ENCODE measurements around the gene CLEC16A.
A peak's percentile ranks its signal among the peaks of the same experiment; 100 is the strongest.
"Not testable (repeated sequence)": the region's sequence is repeated elsewhere in the genome, so short reads cannot be mapped to it uniquely, and the experiment has no call there.

The CLEC16A gene

GRCh38 chr16:10938321-10938720, 6.0 kb upstream of the CLEC16A start:
- TF ChIP-seq CTCF (IDR thresholded peaks at IDR 0.05; ENCODE audit: insufficient read depth, missing control alignments): no peak
- no peak for DNase-seq (ENCODE audit: insufficient read length, low spot score)
- no peak for FAIRE-seq

GRCh38 chr16:10938796-10939648, 5.3 kb upstream of the CLEC16A start:
- no peak for TF ChIP-seq CTCF (IDR thresholded peaks at IDR 0.05; ENCODE audit: insufficient read depth, missing control alignments)
- DNase-seq (ENCODE audit: insufficient read length, low spot score): no peak
- FAIRE-seq: no peak

GRCh38 chr16:10939649-10940234, 4.6 kb upstream of the CLEC16A start:
- DNase-seq (ENCODE audit: insufficient read length, low spot score): no peak
- FAIRE-seq: no peak
- TF ChIP-seq CTCF (IDR thresholded peaks at IDR 0.05; ENCODE audit: insufficient read depth, missing control alignments): no peak

GRCh38 chr16:10940501-10941079, 3.8 kb upstream of the CLEC16A start:
- DNase-seq (ENCODE audit: insufficient read length, low spot score) (no peak), FAIRE-seq (no peak)
- TF ChIP-seq CTCF (IDR thresholded peaks at IDR 0.05; ENCODE audit: insufficient read depth, missing control alignments): no peak

GRCh38 chr16:10941127-10941933, 3.0 kb upstream of the CLEC16A start:
- DNase-seq (ENCODE audit: insufficient read length, low spot score) (no peak), FAIRE-seq (no peak)
- TF ChIP-seq CTCF (IDR thresholded peaks at IDR 0.05; ENCODE audit: insufficient read depth, missing control alignments): no peak

GRCh38 chr16:10941935-10942351, 2.4 kb upstream of the CLEC16A start:
- FAIRE-seq; DNase-seq (ENCODE audit: insufficient read length, low spot score): not testable (repeated sequence)

GRCh38 chr16:10942352-10943063, 1.9 kb upstream of the CLEC16A start, which contains the start of gene DEXI:
TSS of gene DEXI (minus strand) at chr16:10942468. CDS start at chr16:10942005, 463 bp downstream.
- no peak for FAIRE-seq
- peak; percentile 96 for DNase-seq (ENCODE audit: insufficient read length, low spot score)
- no peak for TF ChIP-seq CTCF (IDR thresholded peaks at IDR 0.05; ENCODE audit: insufficient read depth, missing control alignments)

All from D721Med (cell line).